ENCODE results near the gene ABLIM1. TPM values are rescaled to one million over a fixed set of nuclear protein-coding genes. Genes with fewer than 3 reads are reported as not detected.

The ABLIM1 gene
- total RNA-seq, 1 experiment from 2014 or later: 79.3 TPM

DNA sequence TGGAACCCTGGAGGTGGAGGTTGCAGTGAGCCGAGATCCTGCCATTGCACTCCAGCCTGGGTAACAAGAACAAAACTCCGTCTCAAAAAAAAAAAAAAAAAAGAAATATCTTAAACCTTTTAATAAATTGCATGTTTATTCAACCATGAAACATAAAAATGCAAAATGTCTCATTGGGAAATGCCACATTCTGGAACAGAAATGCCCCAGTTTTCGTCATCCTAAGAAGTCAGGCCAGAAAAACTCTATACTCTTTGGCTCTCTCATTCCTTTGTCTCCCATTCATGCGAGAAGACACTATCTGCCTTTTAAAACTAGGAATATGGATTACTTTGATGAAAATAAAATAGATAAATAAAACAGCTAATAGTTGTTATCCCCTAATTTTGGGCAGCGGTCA, 21.5 kb upstream of the ABLIM1 start:
- Mint-ChIP-seq H3K9me3 (ENCODE audit: unreplicated experiment) (no peaks in the 10 kb centered on the region), H3K4me1 (ENCODE audit: low read depth, unreplicated experiment) (peaks cover 10% of the 10 kb centered on the region), H3K27me3 (ENCODE audit: insufficient read depth, unreplicated experiment) (no peaks in the 10 kb centered on the region), H3K36me3 (ENCODE audit: insufficient read depth, unreplicated experiment) (no peaks in the 10 kb centered on the region), H3K27ac (ENCODE audit: unreplicated experiment) (no peak overlapping the region), H3K4me3 (ENCODE audit: unreplicated experiment) (no peak overlapping the region)
- ChIA-PET POLR2A (no interaction called here), CTCF (no interaction called here)
- H3K9me3 ChIP-seq: no peaks in the 10 kb centered on the region
- BruUV-seq (replicated peaks): no TSS peak
- H3K36me3 ChIP-seq (ENCODE audit: control insufficient read depth, insufficient read depth, low read length): no peaks in the 10 kb centered on the region
- H3K27me3 ChIP-seq (replicated peaks; ENCODE audit: control insufficient read depth, insufficient read depth, low read length): no peaks in the 10 kb centered on the region
- H3K4me1 ChIP-seq: peaks cover 18% of the 10 kb centered on the region
- no peak for DNase-seq
- intact Hi-C loops (cut with micrococcal nuclease; ENCODE audit: unreplicated experiment): no loop called here
- no peak for TF ChIP-seq CTCF (IDR thresholded peaks at IDR 0.05; ENCODE audit: insufficient read depth in 1 of 2, low read depth in 1 of 2, low read length in 1 of 2, severe bottlenecking in 1 of 2, unreplicated experiment in 1 of 2)
- no peak overlapping the region for H3K4me3 ChIP-seq (ENCODE audit: low read depth, low read length)

DNA sequence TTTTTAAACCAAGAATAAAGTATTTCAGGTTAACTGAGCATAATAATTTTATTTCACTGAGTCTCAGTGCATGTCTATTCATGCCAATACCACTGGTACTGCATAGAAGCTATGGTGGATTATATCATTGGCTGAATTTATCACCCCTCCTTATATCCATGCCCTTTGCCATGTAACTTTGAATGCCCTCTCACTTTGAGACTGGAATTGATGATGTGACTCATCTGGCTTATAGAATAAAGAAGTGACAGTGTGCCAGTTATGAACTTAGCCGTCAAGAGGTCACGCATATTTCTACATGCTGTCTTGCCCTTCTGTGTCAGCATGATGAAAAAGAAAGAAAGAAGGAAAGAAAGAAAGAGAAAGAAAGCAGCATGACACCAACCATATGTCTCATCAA, 20.7 kb upstream of the ABLIM1 start:
- H3K36me3 Mint-ChIP-seq (ENCODE audit: insufficient read depth, unreplicated experiment): no peaks in the 10 kb centered on the region
- POLR2A ChIA-PET: no interaction called here
- intact Hi-C loops (cut with micrococcal nuclease; ENCODE audit: unreplicated experiment): no loop called here
- DNase-seq: no peak
- CTCF ChIA-PET: no interaction called here
- no peaks in the 10 kb centered on the region for H3K27me3 ChIP-seq (replicated peaks; ENCODE audit: control insufficient read depth, insufficient read depth, low read length)
- no peaks in the 10 kb centered on the region for H3K27me3 Mint-ChIP-seq (ENCODE audit: insufficient read depth, unreplicated experiment)
- peaks cover 9% of the 10 kb centered on the region for H3K4me1 Mint-ChIP-seq (ENCODE audit: low read depth, unreplicated experiment)
- H3K4me1 ChIP-seq: peaks cover 14% of the 10 kb centered on the region
- H3K4me3 Mint-ChIP-seq (ENCODE audit: unreplicated experiment): no peak overlapping the region
- BruUV-seq (replicated peaks): no TSS peak
- H3K9me3 ChIP-seq: no peaks in the 10 kb centered on the region
- TF ChIP-seq CTCF (IDR thresholded peaks at IDR 0.05; ENCODE audit: insufficient read depth in 1 of 2, low read depth in 1 of 2, low read length in 1 of 2, severe bottlenecking in 1 of 2, unreplicated experiment in 1 of 2): no peak
- H3K4me3 ChIP-seq (ENCODE audit: low read depth, low read length): no peak overlapping the region
- no peak overlapping the region for H3K27ac Mint-ChIP-seq (ENCODE audit: unreplicated experiment)
- H3K9me3 Mint-ChIP-seq (ENCODE audit: unreplicated experiment): no peaks in the 10 kb centered on the region
- no peaks in the 10 kb centered on the region for H3K36me3 ChIP-seq (ENCODE audit: control insufficient read depth, insufficient read depth, low read length)

GRCh38 chr10:114678336-114678735, 20.3 kb upstream of the ABLIM1 start:
- DNase-seq: no peak
- no peak overlapping the region for H3K4me3 ChIP-seq (ENCODE audit: low read depth, low read length)
- Mint-ChIP-seq H3K27me3 (ENCODE audit: insufficient read depth, unreplicated experiment) (no peaks in the 10 kb centered on the region), H3K9me3 (ENCODE audit: unreplicated experiment) (no peaks in the 10 kb centered on the region), H3K4me3 (ENCODE audit: unreplicated experiment) (no peak overlapping the region), H3K4me1 (ENCODE audit: low read depth, unreplicated experiment) (peaks cover 9% of the 10 kb centered on the region), H3K36me3 (ENCODE audit: insufficient read depth, unreplicated experiment) (no peaks in the 10 kb centered on the region), H3K27ac (ENCODE audit: unreplicated experiment) (no peak overlapping the region)
- no peak for TF ChIP-seq CTCF (IDR thresholded peaks at IDR 0.05; ENCODE audit: insufficient read depth in 1 of 2, low read depth in 1 of 2, low read length in 1 of 2, severe bottlenecking in 1 of 2, unreplicated experiment in 1 of 2)
- H3K27me3 ChIP-seq (replicated peaks; ENCODE audit: control insufficient read depth, insufficient read depth, low read length): no peaks in the 10 kb centered on the region
- no peaks in the 10 kb centered on the region for H3K9me3 ChIP-seq
- no TSS peak for BruUV-seq (replicated peaks)
- intact Hi-C loops (cut with micrococcal nuclease; ENCODE audit: unreplicated experiment): no loop called here
- peaks cover 9% of the 10 kb centered on the region for H3K4me1 ChIP-seq
- CTCF ChIA-PET: no interaction called here
- no peaks in the 10 kb centered on the region for H3K36me3 ChIP-seq (ENCODE audit: control insufficient read depth, insufficient read depth, low read length)
- POLR2A ChIA-PET: no interaction called here
